HG02970 (cell line): ENCODE measurements around the gene PCOLCE2.
"Not testable (repeated sequence)": the region's sequence is repeated elsewhere in the genome, so short reads cannot be mapped to it uniquely, and the experiment has no call there.

Experiments used
- ATAC-seq: cut with Tn5 transposase; IDR thresholded peaks from one replicate; pipeline ENCODE4 v1.9.1; 2021; ENCODE audit warnings: mild to moderate bottlenecking, moderate library complexity, moderate number of reproducible peaks; ENCODE audit not compliant: unreplicated experiment, low FRiP score

Gene PCOLCE2

DNA sequence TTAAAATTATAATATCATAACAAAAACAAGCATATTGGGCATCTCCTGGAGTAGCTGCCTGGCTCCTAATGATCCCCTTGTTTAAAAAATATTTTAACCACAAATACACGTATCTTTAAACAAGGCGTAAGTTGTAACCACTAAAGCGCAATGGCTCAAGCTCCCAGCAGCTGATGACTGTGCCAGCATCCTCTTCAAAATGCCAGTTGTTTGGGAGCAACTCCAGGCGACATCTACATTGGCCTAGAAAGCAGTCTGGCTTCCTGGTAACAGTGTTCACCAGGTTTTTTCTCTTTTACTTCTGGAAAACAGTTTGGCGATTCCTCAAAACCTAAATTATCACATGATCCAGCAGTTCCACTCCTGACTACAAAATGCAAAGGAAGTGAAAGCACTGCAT, 13.8 kb downstream of the PCOLCE2 start:
- ATAC-seq, result no peak

DNA sequence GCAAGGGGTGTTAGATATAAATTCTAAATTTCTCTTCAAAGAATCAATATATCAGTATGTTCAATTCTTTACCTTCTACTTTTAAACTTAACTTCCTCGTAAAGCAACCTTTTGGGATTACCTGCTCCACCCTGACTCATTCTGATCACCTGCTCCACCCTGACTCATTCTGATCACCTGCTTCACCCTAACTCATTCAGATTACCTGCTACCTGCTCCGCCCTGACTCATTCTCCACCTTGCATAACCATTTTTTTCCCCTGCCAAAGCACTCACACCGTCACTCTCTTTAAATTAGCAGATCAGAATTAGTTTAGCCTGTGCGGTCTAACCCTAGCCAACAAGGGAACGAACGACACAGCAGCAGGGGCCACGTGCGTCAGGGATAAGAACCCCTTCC, 20.5 kb downstream of the PCOLCE2 start:
- not testable (repeated sequence) for ATAC-seq

DNA sequence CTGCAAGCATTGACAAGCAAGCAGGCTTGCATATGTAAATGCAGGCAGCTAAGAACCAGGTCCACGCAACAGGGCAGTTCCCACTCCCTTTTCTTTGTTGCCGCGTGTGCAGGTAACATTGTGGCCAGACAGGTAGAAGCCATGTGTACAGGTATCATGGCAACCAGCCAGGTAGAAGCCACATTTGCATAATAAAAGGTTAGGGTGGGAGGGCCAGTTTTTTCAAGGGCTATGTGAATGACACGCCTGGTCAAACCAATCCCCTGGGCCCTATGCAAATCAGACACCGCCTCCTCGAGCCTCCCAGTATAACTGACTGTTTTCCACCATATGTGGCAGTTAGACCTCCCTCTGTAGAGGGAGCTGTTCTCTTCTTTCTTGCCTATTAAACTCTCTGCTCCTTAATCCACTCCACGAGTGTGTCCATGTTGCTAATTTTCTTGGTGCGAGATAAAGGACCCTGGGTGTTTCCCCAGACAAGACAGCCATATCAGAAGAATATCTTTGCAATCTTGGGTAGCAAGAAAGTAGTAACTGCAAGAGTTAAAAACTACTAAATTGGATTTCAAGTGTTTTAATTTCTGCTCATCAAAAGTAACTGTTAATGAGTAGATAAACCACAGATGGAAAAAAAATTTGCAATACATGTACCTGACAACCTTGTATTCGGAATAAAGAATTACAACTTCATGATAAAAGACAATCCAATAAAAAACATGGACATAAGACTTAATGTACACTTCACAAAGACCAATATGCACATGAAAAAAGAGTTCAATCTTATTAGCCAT, 21.8 kb downstream of the PCOLCE2 start:
- ATAC-seq, result no peak

DNA sequence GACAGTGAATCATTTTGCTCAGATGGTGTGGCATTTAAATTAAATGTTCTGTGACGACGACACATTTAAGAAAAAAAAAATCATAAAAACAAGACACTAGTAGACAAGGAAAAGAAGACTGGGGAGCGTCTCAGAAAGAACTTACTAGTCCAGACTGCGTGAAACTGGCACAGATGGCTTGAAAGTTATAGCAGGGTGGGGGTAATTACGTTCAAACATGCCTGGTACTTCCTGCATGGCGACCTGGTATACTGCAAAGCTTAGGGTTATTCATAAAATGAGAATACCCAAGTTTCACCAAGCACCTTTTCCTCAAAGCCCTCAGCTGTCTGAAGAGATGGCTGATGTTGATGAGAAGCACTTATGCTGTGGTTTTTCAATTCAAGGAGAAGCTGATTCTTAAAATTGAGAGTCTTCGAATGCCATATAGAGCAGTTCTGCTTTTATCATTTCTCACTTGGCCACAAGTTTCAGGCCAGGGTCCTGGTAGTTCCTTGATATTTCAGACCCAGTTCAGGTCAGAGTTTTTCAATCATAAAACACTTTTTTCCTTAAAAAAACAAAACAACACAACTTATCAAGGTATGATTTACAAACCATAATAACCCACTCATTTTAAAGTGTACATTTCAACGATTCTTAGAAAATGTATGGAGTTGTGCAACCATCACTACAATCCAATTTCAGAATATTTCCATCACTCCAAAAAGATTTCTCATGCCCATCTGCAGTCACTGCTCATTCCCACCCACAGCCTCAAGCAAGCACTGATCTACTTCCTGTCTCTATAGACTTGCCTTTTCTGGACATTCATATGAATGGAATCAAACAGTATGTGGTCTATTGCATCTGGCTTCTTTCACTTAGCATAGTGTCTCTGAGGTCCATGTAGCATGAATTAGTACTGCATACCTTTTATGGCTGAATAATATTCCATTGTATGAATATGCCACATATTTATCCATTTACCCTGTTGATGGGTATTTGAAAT, 24.7 kb downstream of the PCOLCE2 start:
- no peak for ATAC-seq

DNA sequence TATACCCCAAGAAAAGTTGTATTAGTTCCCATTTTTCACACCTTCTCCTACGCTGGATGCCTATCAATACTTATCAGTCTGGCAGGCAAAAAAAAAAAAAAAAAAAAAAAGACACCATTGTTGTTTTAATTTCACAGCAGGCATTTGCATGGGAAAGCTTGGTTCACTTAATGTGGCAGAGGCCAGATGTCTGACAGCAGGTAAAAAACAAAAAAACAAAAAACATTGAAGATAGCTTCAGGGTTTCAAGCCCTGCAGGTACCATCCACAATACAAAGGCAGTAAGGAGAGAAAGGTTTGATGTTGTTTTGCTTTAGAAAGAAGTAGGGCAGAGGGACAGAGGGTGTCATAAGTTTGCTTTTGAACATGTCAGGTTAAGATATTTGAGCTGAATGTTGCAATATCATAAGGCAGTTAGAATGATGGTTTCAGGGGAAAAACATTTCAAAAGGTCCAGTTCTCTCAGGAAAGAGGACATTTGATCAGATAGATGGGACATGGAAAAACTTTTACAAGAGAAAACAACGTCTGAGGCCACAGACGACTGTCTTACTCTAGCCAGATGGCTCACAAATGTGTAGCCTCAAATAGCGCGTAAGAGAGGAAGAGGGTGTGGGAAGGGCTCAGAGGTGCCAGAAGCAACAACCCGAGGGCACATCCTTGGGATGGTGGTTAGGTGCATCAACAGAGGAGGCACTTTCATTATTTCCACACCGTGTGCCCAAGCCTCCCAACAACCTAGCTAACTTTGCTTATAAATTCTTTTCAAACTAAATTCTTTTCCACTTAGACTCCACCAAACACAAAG, 25.7 kb downstream of the PCOLCE2 start:
- ATAC-seq, result no peak

DNA sequence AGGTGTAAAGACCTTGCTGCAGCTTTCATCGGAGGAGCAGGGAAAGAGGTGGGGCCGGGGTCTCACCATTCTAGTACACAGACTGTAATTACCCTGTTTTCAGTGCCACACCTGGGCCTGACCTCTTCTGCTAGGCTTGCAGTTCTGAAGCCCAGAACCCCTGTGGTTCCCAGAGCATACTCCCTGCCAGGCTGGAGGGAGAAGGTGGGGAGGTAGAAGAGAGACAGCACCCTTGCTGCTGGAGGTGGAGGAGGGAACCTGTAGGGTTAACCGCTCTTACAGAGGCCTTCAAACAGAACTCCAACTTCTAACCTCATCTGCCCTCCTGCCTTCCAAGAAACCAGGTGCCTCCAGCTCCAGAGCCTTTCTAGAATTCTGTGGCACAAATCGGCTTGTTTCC, 27.0 kb downstream of the PCOLCE2 start:
- ATAC-seq, result no peak

DNA sequence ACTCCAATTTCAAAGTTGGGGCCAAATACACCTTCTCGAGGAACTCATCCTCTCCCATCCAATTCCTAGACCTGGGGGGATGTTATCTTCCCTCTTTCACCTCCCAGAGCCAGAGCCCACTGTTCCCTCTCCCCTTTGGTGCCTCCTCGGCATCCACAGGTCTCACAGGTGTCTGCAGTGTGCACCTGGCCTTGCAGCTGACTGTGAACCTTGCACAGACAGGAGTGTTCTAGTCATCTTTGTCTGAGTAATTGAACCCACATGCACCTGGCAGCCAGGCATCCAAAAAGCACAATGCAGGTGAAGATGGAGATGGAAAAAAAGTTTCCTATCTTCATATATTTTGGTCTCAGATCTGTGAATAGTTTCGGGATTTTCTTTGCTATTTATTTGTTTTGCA, 30.8 kb downstream of the PCOLCE2 start:
- ATAC-seq, result no peak

DNA sequence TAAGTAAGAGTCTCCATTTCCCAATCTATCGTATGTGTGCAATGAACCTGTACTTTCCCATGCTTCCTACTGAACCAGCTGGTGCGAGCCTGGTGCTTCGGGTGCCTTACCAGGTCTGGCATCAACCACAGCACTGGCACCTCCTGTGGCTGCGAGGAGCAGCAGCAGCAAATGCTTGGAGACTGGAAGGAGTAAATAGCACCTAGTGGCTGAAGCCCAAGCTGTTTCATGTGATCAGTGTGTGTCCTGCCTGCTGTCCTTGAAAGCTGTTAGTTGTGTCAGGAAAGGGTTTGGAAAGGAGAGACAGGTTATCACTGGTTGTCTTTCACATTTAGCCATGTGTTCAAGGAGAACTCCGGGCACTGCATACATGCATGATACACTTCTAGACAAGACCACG, 31.8 kb downstream of the PCOLCE2 start:
- no peak for ATAC-seq

DNA sequence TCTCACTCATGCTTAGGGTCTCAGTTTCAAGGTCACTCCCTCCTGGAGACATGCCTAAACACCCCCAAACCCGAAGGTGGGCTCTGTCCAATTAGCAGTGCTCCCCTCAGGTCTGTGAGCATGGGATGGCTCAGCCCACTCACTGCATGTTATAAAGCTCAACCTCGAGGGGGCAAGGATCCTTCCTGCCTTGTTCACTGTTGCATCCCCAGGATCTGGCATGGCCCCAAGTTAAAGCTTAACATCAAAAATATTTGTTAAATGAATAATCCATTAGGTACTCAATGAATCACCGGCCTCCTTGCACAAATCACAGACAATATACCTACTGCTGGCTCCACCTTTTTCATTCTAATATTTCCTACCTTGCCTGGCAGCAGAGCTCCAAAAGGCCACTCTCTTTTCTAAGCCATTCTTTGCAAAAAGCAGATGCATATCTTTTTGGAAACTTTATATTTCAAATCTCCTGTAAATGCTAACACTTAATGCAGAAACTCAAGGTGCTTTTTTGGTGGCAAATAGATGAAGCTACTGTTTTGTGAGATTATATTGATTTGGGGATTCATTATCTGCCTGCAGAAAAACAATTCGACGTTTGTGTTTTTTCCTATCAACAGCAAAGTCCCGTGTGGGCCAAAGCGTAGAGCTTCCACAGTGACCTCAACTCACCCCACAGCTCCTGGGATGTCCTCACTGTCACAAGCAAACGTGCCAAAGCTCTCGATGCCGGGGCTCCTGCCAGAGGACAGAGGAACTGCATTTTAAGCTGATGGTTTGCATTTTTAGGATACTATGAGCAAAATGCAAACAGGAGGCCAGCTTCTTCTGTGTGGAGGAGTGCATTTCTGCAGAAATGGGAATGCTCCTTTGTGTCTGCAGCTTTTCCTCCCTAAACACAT, 35.4 kb downstream of the PCOLCE2 start:
- no peak for ATAC-seq

DNA sequence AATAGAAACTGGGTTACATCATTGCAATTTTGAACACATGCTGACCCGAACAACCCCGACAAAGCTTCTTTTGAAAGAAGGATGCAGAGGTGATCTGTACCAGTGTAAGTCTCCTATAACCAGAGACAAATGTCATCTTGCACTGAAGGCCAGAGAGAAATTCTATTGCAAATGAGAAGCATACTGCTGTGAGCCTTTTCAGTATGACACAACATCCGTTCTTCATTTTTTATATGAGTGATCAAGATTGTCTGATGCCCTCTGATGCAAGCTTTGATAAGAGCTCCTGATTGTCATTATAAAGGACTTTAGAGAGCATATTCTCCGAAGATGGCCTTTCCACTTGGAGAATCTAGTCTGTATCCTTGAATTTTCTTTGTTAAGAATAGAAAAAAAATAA, 36.9 kb downstream of the PCOLCE2 start:
- ATAC-seq, result no peak

DNA sequence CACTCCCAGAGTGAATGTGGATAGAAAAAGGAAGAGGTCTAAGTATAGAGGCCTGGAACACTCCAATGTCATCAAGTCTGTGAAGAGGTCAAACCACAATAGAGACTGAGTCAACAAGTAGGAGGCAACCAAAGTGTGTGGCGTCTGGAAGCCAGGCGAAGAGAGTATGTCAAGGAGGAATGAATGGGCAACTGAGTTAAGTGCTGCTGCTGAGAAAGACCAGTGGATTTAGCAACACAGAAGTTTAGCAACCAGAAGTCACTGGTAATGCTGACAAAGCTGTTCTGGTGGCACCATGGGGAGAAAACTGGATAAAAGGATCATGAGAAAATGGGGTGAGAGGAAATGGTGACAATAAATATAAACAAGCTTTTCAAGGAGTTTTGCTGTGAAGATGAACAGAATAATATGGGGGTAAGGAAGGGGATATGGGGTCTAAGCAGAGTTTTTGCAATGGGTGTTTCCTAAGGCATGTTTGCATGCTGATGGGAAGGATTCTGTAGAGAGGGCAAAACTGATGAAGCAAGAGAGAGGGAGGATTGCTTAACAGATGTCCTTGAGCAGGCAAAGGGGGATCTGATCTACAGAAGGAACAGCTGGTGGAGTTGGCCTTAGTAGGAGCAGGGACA, 38.4 kb downstream of the PCOLCE2 start:
- ATAC-seq, result no peak

DNA sequence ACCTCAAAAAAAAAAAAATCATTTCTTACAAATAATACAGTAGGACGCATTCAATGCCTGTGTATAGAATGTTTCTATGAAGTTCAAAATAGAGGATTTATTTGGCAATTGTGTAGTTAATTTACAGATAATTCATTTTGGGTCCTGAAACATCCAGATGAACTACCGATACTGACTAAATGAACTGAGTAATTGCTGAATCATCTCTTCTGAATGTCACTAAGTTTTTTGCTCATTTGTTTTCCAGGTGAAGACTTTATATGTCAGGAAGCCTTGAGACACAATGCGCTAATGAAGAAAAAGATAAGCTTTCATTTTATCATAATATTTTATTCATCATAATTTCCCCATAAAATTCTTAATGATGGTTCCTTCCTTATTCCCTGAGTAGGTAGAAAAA, 39.7 kb downstream of the PCOLCE2 start:
- no peak for ATAC-seq

DNA sequence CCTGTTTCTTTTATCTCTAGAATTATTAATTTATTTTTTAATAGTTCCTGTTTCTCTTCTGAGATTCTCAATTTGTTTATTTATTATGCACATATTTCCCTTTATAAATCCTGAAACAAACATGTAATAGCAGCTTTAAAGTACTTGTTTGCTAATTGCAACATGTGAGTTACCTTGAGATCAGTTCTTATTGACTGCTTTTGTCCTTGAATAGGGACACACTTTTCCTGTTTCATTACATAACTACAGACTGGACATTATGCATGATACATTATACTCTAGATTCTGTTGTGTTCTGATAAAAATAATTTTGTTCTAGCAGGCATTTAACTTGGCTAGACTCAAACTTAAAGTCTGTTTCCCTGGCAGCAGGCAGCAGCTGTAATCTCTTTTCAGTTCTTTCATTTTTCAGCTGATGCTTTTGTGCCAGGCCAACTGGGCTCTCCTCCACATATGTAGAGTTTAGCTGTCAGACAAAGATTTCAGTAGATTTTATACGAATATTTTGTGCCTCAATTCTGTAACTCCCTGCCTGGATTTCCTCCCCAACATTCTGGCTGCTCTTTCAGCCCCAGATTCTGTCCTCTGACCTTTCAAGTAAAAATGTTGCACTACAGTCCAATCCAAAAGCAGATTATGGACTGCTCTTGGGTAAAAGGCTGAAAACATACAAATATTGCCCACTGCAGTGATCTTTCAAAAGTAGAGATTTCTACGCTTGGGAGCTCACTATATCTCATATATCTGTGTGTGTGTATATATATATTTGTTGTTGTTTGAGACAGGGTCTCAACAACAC, 41.9 kb downstream of the PCOLCE2 start:
- ATAC-seq, result no peak

DNA sequence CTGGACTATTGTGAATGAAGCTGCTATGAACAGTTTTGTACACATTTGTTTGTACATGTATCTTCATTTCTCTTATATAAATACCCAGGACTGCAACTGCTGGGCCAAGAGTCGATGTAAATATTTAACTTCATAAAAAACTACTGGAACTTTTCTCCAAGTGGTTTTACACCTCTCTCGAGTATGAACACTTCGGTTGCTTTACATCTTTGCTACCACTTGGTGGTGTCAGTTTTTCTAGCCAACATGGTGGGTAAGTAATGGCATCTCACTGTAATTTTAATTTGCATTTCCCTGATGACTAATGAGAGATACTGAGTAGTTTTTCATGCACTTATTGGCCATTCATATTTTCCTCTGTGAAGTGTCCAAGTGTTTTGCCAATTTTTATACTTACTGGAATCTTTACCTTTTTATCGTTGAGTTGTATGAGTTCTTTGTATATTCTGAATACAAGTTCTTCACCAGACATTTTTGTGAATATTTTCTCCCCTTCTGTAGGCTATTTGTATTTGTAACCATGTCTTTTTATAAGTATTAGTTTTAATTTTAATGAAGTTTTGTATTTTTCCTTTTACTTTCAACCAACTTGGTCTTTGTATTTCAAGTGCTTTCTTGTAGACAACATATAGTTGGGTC, 44.4 kb downstream of the PCOLCE2 start:
- no peak for ATAC-seq

DNA sequence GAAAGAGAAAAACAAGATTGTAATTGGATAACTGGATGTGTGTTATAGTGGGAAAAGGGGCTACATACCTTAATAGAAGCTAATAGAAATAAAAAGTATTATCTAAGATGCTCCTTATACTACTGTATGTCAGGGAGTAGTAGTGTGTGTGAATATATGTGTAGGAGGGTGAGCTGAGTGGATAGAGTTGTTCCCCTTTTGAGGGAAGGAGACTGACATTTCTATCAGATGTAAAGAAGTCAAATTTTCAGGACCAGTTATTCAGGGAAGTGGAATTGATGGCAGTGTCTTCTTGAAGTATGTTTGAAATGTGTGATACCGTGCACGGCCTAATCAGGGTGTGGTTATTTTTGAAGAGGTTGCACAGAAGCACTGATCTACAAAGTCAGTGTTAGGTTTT, 49.1 kb downstream of the PCOLCE2 start:
- ATAC-seq, result no peak

DNA sequence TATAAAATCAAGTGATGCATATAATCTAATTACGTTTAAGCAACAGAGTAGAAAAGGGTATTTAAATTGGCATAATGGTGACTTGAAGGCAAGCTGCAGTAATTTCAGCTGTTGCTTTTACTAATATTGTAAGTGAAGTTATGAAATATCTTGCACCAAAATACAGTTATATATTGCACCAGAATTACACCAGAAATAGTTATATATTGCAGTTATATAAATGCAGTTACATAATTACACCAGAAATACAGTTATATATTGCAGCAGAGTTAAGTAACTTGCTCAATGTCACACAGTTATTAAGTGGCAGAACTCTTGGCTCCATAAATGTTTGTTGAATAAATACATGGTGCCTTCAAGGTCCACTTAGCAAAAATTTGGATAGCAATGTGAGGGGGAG, 51.4 kb downstream of the PCOLCE2 start:
- ATAC-seq, result no peak

DNA sequence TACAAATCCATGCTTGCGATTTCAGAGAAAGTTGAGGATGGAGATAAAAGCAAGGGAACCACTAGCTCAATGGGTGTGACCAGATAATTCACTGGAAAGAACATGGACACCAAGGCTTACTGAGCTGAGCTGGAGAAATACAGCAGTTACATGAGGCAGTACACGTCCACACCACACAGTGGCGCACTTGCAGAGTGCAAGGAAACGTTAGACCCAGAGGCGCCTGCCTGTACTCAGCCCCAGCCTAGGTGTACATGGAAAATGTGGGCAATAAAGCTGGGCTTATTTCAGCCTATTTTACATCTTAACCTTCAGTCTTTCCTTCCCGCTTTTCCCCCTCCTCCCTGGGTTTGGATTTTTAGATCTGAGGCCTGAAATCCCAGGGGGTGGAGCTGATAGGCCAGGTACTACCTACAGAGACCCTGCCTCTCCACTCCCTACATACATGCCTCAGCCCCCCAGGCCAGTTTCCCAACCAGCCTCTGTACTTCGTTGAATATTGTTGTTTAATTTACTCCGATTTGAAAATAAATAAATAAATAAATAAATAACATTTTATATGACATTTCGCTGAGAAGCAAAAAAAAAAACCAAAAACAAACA, 60.1 kb downstream of the PCOLCE2 start:
- peak; percentile 73 for ATAC-seq

DNA sequence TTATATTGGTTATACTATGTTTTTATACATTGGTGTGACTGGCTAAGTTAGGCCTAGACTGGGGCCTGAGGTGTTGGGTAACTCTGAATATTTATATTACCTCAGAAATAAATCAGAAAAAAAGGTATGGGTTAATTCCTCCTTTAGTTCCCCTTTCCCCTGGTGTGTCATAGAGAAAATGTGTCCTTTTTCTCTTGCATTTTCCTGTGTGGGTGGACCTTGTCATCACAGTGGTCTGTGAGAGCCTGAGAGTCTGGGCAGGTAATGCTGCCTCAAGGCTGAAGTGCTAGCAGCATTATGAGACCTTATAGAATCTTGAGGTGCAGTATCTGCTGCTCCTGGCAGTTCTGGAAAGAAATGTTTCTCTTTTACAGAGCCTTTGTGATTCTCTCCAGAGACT, 69.7 kb downstream of the PCOLCE2 start:
- no peak for ATAC-seq
